Cardiac muscle cell (in vitro differentiated cells and primary cell): ENCODE data around the gene COL9A3. TPM values are rescaled to one million over a fixed set of nuclear protein-coding genes. Genes with fewer than 3 reads are reported as not detected.
A peak's percentile ranks its signal among the peaks of the same experiment; 100 is the strongest.

ENCODE experiments used
- DNase-seq, 2 donors: peaks; one replicate each; pipeline versions ENCODE4 v3.0.0 to v3.0.0-alpha.2; 2010 to 2017; ENCODE audit warnings: low read depth in 1 of 2, low spot score in 1 of 2
- H3K27ac ChIP-seq: fragments of 200-600 bp; sonication (generic); 2 replicates; pipeline ENCODE4 v1.5.1; 2016
- H3K27me3 ChIP-seq: fragments of 200-600 bp; sonication (generic); 2 replicates; pipeline ENCODE4 v1.6.0; 2016; ENCODE audit warnings: control low read depth
- H3K36me3 ChIP-seq: fragments of 200-600 bp; sonication (generic); 2 replicates; pipeline ENCODE4 v1.5.1; 2016; ENCODE audit warnings: control low read depth
- H3K4me1 ChIP-seq: fragments of 200-600 bp; sonication (generic); 2 replicates; pipeline ENCODE4 v1.8.1; 2017; ENCODE audit warnings: low read depth, mild to moderate bottlenecking, mixed run types
- H3K4me3 ChIP-seq: fragments of 200-600 bp; sonication (generic); 2 replicates; pipeline ENCODE4 v1.5.1; 2016; ENCODE audit warnings: mild to moderate bottlenecking
- H3K9me3 ChIP-seq: fragments of 200-600 bp; sonication (generic); 2 replicates; pipeline ENCODE4 v1.5.1; 2017; ENCODE audit warnings: low read depth, mild to moderate bottlenecking, control low read depth
- CTCF ChIP-seq: IDR thresholded peaks from 2 replicates; pipeline ENCODE4 v1.5.1; 2012; ENCODE audit warnings: low read depth, mild to moderate bottlenecking, low read length
- polyA plus RNA-seq: library from polyadenylated mRNA; unstranded; fragments of >200 nt; fragmentation: Nextera tagmentation; extraction: Ambion mirVana; gene quantifications from 2 replicates; pipeline ENCODE4 v1.2.1, GENCODE V29; 2016
- total RNA-seq: library from RNA; depleted of rRNA; stranded (reverse); fragments of >200 nt; gene quantifications from 2 replicates; pipeline ENCODE4 v1.2.3, GENCODE V29; 2016

The COL9A3 gene
- total RNA-seq: 7.9 and 10.3 TPM in 2 replicates
- 6.4 and 12.3 TPM in 2 replicates for polyA plus RNA-seq

- no peak within 1 kb of the TSS for H3K27ac ChIP-seq
- H3K4me3 ChIP-seq: peak within 1 kb of the TSS; percentile 24
- H3K4me1 ChIP-seq: peaks cover 3% of the 10 kb centered on the region
- no peaks in the 10 kb centered on the region for H3K36me3 ChIP-seq
- no peak for TF ChIP-seq CTCF
- H3K27me3 ChIP-seq: peaks cover 26% of the 10 kb centered on the region
- peak in 1 of 2 donors; percentile 42 for DNase-seq
- no peaks in the 10 kb centered on the region for H3K9me3 ChIP-seq
Measured at GRCh38 chr20:62816884-62817873, at the start of gene COL9A3. Gene COL9A3 (plus strand): TSS chr20:62817050. CDS start chr20:62817065, 15 bp downstream.

GRCh38 chr20:62768234-62768546 is 48.7 kb upstream of the COL9A3 start:
- TF ChIP-seq CTCF: no peak

GRCh38 chr20:62768551-62769287 is 48.1 kb upstream of the COL9A3 start:
- peak overlapping the region; percentile 27 for H3K27ac ChIP-seq
- no peak for TF ChIP-seq CTCF
- no peak overlapping the region for H3K4me3 ChIP-seq
- H3K36me3 ChIP-seq: no peaks in the 10 kb centered on the region
- no peaks in the 10 kb centered on the region for H3K27me3 ChIP-seq
- no peaks in the 10 kb centered on the region for H3K4me1 ChIP-seq
- DNase-seq: peak; percentile 33 to 91
- no peaks in the 10 kb centered on the region for H3K9me3 ChIP-seq

More at GRCh38 chr20:62768234-62768546, 48.7 kb upstream of the COL9A3 start:
- Histone ChIP-seq H3K36me3 (no peaks in the 10 kb centered on the region), H3K4me1 (no peaks in the 10 kb centered on the region), H3K27me3 (no peaks in the 10 kb centered on the region), H3K27ac (peak overlapping the region; percentile 27), H3K4me3 (no peak overlapping the region), H3K9me3 (no peaks in the 10 kb centered on the region)
- no peak for DNase-seq

- DNase-seq: no peak
- no peak for TF ChIP-seq CTCF
- Histone ChIP-seq H3K36me3 (no peaks in the 10 kb centered on the region), H3K27ac (no peak overlapping the region), H3K4me1 (no peaks in the 10 kb centered on the region), H3K27me3 (no peaks in the 10 kb centered on the region), H3K4me3 (no peak overlapping the region), H3K9me3 (no peaks in the 10 kb centered on the region)
Measured at GRCh38 chr20:62769346-62770071, 47.3 kb upstream of the COL9A3 start.
